Activated T-cell treated with anti-CD3 and anti-CD28 coated beads for 1 hour (primary cell): Measurements from ENCODE around the gene GXYLT2.

ENCODE experiments used
- DNase-seq: peaks from one replicate; pipeline ENCODE4 v3.0.0-alpha.2; 2020; ENCODE audit warnings: low read depth

The GXYLT2 gene

GRCh38 chr3:72938471-72939265 is 50.8 kb downstream of the GXYLT2 start:
- no peak for DNase-seq

DNA sequence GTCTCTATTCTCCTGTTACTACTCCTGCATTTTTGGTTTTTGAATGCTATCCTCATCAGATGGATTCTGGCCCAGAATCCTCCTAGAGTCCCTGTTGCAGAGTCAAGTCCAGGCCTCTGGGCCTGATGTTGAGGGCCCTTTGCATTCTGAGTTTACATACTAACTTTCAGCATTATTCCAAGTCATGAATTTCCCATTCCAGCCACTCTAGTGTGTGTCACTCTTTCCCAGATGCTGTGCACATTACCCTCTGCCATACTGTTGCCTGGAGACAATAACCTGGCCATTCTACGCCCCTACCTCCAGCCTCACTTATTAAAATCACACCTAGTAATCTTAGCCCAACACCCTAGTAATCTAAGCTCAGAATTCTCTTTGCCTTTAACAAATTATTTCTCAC is 53.4 kb downstream of the GXYLT2 start:
- no peak for DNase-seq

GRCh38 chr3:72942427-72942826 is 54.6 kb downstream of the GXYLT2 start:
- no peak for DNase-seq

- no peak for DNase-seq
These were observed 56.9 kb downstream of the GXYLT2 start for GRCh38 chr3:72944696-72945095.

GRCh38 chr3:72947715-72948490 is 60.1 kb downstream of the GXYLT2 start:
- DNase-seq = no peak

DNA sequence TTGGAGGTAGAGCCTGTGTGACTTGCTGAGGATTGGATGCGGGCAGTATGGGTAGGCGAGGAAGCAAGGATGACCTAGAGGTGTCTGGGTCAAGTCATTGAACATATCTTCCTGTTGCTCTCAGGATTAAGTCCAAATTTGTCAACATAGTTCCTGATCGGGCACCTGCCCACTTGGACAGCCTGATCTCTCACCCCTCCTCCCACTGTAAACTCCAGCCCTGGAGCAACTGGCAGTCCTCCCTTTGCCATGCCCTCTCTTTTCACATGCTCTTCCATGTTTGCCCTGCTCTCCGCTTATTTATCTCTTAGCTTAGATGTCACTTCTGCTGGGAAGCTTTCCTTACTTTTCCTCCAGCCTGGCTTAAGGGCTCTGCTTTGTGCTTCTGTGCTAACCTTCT is 61.2 kb downstream of the GXYLT2 start:
- DNase-seq = no peak

DNA sequence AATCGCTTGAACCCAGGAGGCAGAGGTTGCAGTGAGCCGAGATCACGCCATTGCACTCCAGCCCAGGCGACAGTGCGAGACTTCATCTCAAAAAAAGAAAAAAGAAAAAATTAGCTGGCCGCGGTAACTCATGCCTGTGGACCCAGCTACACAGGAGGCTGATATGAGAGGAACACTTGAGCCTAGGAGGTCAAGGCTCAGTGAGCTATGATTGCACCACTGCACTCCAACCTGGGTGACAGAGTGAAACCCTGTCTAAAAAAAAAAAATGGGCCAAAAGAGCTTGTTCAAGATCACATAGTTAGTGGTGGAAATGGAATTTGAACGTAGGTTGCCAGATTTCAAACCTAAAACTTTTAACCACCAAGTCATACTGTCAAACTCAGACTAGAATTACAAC is 62.5 kb downstream of the GXYLT2 start:
- DNase-seq = no peak

DNA sequence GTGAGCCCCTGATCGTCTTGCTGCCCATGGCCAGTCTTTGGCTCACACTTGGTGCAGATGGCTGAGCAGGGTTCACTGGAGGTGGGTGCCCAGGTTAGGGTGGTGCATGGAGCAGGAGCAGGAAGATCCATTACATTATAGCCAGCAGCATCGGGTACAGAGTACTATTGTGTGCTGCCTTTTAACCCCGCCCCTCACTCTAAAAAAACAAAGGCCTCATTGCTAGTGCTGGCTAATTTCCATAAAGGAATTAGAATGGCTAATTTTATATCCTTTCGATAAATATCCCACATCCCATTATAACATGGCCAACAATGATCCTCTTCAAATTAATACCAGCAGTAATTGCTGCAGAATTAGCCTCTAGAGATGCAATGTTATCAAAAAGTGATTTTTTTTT is 63.0 kb downstream of the GXYLT2 start:
- DNase-seq = no peak

DNA sequence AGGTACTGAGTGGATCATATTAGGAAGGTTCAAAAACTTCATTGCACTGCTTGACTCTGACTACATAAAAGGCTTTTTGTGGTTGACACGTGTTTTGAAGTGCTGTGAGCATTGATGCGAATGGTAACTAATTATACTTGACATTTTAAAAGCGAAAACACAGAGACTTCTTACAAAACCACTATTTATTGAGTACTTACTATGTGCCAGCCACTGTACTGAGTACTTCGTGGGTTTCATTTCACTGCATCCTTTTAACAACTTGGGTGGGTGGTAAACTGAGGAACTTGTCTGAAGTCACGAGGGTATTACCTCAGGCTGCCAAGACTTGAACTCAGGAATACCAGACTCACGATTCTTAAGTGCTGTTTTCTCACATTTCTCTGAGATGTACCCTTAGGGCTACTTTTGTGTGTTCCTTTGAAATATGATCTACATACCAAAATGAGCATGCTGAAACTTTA is 63.4 kb downstream of the GXYLT2 start:
- DNase-seq = no peak

DNA sequence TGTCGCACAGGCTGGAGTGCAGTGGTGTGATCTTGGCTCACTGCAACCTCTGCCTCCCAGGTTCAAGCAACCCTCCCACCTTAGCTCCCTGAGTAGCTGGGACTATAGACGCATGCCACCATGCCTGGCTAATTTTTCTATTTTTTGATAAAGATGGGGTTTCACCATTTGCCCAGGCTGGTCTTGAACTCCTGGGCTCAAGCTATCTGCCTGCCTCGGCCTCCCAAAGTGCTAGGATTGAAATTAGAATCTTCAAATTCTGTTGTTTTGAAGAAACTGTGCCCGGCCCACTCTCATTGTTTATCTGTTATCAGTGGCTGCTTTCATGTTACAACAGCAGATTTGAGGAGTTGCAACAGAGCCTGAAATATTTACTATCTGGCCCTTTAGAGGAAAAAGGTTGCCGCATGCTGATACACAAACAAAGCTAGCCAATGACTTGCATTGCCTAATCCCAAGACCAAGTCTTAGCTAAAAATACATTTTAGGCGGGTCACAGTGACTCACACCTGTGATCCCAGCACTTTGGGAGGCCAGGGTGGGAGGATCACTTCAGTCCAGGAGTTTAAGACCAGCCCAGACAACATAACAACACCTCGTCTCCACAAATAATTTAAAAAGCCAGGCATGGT is 65.6 kb downstream of the GXYLT2 start:
- no peak for DNase-seq

DNA sequence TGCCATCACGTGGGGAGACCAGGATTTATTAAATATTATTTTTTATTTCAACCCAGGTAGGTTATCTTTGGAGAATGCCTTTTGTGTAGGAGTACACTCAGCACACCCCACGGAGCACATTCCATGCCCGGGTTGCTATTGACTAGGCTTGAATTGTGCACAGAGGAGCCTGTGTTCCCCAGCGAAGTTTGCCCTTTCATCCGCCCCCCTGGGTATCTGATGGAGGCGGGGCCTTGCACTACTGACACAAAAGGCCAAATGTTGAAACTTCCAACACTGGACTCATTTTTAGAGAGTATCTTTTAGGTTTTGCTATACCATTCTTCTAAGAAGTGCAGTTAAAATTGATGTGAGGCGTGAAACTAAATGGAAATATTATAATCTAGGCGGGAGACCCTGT is 69.5 kb downstream of the GXYLT2 start:
- no peak for DNase-seq

GRCh38 chr3:72959336-72959735 is 71.5 kb downstream of the GXYLT2 start:
- no peak for DNase-seq

DNA sequence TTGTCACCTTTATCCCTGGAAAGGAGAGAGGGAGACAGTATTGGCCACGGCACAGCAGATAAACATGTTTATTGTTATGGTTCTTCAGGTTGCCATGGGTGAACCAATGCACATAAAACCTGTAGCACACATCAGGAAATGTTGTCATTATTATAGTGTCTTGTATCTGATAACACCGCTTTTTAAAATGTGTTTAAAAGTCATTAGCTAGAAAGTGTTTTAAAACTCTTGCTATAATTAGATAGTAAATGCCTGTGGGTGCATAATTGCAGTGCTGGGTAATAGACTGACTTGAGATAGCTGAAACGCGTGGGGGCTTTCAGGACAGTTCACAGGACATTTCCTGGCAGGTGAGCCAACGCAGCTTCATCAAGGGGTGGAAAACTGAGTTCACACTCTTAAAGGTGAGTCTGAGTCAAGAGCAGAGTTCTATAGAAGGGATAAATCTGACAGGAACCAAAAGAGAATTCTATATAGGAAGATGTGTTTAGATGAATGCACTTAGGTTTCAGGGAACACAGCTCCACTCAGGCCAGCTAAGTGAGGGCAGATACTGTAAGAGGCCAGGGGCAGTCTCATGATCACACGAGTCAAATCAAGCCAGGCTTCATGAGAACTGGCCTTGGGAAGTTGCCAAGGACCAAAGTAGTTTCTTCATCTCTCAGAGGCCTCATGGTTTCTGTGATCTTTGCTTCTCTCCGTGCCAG is 73.1 kb downstream of the GXYLT2 start:
- no peak for DNase-seq

GRCh38 chr3:72961752-72962151 is 73.9 kb downstream of the GXYLT2 start:
- DNase-seq = no peak

GRCh38 chr3:72962317-72962716 is 74.5 kb downstream of the GXYLT2 start:
- DNase-seq = no peak

GRCh38 chr3:72964633-72965032 is 76.8 kb downstream of the GXYLT2 start:
- no peak for DNase-seq

DNA sequence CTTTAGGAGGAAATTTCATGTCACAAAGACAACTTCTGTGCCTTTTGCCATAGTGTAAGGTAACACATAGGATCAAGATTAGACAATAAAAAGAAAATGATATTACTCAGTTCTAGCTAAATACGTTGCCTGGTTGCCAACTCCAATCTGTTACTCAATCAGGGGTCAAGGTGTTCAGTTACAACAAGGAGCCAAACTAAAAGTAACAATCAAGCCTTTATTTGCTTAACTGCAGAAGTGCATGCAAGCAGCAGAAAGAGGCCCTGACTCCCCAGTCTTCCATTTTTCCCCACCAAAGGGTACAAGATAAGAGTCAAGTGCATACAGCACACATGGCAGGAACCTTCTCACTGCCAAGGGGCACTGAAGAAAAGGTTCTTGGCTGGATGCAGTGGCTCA is 80.4 kb downstream of the GXYLT2 start:
- DNase-seq = no peak

- DNase-seq = no peak
These were observed 81.9 kb downstream of the GXYLT2 start for GRCh38 chr3:72969766-72970165.

- no peak for DNase-seq
These were observed 83.1 kb downstream of the GXYLT2 start for GRCh38 chr3:72970942-72971341.

DNA sequence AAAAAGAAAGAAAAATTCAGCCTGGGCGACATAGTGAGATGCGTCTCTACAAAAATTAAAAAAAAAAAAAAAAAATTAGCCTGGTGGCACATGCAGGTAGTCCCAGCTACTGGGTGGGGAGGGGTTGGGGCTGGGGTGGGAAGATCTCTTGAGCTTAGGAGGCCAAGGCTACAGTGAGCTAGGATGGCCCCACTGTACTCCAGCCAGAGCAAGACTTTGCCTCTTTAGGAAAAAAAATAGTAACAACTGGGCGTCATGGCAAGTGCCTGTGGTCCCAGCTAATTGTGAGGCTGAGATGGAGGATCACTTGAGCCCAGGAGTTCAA is 84.8 kb downstream of the GXYLT2 start:
- no peak for DNase-seq

DNA sequence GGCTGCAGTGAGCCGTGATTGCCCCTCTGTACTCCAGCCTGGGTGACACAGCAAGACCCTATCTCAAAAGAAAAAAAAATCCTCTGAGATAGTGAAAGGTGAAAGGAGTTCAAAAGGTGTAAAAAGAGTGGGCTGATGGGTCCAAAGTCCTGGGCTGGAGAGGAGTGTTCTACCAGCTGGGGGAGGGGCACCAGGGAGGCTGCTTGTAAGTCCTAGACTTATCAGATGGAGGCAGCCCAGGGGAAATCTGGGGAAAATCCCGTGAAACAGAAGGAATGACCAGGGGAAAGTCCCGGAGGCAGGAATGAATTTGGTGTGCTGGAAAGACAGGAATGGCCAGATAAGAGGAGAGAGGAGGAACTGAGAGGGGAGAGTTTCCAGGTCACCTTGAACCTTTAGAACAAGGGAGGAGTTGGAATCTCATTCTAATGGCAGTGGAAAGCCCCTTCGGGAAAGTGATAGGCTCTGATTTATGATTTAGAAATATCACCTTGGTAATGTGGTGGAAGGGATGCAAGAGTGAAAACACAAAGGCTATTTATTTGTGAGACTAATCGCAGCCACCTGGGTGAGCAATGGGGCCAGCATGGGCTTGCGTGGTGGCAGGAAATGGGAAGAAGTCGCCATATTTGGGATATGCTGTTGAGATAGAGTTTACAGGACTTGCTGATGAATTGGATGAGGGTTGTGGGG is 85.3 kb downstream of the GXYLT2 start:
- no peak for DNase-seq

DNA sequence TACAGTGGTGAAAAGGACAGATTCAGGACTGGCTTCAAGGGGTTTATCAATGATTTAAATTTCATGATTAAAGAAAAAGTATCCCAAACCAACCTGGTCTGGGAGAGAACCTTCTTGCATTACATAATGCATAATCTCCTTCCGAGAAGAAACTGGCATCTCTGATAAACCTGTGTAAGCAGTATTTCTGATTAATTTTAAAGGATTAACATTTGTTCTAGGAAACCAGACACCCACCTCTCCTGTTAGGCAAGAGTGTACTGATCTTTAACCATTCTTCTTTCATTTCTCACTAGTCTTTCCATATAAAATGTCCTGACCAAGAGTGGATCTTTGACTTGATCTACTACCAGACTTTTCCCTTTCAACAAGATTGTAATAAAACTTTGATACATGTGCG is 85.9 kb downstream of the GXYLT2 start:
- DNase-seq = no peak
